Lower leg skin (tissue), 3 donors: ENCODE results near the gene TUBA4B.

Experiments used
- CTCF ChIP-seq, 3 donors: fragments of 450-650 bp; IDR thresholded peaks; one replicate each; pipeline ENCODE4 v1.5.1; 2016; ENCODE audit warnings: antibody characterized with exemption in 3 of 3, mild to moderate bottlenecking in 3 of 3, moderate library complexity in 2 of 3
- POLR2A ChIP-seq, 2 donors: fragments of 450-650 bp; IDR thresholded peaks; one replicate each; pipeline ENCODE4 v1.6.1; 2016 to 2017; ENCODE audit warnings: antibody characterized with exemption in 2 of 2, mild to moderate bottlenecking in 1 of 2, moderate library complexity in 1 of 2

GRCh38 chr2:219223831-219224610 is 29.0 kb upstream of the TUBA4B start:
- no peak for TF ChIP-seq CTCF (IDR thresholded peaks at IDR 0.05)
- no peak for TF ChIP-seq POLR2A (IDR thresholded peaks at IDR 0.05)
